NCI-H524 treated with DMSO at 0.1 percent for 48 hours (cell line): ENCODE results near the gene ACY1.

ENCODE experiments used
- DNase-seq: peaks from one replicate; lab custom pipeline; 2025; lab: John Stamatoyannopoulos, UW

ACY1 gene

DNA sequence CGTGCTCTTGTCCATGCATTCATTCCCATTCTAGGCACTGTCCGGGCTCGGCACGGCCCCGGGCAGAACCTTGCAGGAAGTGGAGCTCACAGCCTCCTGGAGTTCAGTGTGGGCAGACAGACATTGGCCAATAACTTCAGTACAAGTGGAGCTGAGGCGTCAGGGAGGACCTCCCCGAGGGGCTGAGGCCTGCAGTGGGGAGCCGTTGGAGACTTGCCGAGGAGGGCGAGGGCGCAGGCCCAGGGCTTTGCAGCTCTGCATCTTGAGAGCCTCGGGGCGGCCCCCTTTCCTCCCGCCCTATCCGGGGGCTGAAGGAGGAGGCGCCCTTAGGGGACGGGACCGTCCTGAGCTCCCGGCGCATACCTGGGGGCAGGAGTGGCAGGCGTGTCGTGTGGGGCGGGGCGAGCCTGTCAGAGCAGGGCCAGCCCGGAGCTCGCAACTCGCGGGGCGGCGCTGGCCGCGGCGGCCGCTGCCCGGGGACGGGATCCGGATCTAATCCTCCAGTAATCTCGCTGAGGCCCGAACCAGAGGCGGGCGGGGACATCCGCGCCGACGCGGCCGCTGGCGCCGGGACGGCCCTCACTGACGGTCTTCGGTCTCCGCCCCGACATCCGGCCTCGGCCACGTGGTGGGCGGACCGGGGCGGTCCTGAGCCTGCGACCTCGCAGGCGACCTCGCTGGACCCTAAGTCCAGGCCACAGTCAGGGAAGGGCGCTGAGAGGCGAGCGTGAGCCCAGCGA lies at the start of gene ACY1:
Gene ACY1, plus strand, starts transcription at position 698 of the 740 bp plus-strand sequence. CDS start 530 bp downstream, outside the sequence.
- no peak for DNase-seq

DNA sequence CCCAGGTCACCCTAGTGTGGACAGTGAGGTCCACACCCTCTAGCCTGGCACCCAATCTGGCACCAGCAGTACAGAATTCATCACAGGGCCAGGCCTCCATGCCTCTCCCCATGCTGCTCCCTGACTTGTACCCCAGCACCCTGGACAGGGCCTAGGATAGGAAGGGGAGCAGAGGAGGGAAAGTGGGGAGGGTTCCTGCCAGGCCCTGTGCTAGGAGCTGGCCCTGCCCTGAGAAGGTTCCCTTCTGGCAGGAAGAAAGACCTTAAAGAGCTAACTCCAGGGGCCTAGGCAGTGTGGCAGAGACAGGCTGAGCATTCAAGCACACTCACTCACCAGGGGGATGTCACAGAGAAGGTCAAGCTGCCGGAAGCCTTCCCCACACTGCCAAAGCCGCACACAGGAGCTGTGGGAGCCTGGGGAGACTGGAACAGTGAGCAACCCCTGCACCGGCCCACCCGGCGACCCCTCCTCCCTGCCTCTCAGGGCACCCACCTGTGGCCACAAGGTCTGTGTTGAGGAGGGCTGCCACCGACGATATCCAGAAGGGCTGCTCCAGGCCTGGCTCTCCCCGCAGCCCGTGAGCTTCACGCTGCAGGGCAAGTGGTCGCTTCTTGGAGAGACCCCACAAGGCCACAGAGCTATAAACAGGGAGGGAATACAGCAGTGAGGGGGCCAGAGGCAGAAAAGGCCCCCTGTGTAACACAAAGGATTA lies 49.0 kb upstream of the ACY1 start:
- DNase-seq: no peak

DNA sequence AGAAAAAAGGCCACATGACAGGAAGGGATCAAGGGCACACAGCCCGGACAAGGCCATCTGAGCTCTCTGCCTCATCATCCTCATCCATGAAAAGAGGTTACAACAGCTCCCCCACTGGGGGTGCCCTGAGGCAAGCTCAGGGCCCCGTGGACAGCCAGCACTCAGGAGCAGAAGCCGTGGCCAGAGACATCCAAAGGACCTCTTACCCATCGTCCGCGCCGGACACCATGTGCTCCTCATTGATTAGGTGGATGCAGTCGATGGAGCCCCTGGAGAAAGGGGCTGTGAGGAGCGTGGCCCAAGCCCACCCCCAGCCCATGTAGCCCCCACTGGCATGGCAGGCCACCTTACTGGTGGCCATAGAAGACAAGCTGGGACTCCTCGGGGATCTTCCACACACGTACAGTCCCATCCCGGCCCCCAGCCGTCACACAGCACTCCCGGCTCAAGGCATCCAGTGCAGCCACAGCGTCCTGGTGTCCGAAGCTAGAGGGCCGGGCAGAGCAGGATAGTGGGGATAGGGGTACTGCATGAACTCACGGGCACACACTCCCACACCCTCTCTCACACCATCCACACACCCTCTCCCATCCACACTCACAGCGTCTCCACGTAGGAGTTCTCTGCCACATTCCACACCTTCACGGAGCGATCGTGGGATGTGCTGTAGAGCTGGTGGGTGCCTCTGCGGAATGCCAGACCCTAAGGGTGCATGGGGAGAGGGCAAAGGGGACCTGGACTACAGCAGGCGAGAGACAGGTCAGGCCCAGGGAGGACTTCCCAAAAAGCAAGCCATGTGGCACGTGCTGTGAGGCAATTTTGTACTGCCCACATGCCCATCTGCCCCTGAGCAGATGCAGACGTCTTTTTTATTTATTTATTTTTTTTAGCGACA lies 48.1 kb upstream of the ACY1 start:
- no peak for DNase-seq

DNA sequence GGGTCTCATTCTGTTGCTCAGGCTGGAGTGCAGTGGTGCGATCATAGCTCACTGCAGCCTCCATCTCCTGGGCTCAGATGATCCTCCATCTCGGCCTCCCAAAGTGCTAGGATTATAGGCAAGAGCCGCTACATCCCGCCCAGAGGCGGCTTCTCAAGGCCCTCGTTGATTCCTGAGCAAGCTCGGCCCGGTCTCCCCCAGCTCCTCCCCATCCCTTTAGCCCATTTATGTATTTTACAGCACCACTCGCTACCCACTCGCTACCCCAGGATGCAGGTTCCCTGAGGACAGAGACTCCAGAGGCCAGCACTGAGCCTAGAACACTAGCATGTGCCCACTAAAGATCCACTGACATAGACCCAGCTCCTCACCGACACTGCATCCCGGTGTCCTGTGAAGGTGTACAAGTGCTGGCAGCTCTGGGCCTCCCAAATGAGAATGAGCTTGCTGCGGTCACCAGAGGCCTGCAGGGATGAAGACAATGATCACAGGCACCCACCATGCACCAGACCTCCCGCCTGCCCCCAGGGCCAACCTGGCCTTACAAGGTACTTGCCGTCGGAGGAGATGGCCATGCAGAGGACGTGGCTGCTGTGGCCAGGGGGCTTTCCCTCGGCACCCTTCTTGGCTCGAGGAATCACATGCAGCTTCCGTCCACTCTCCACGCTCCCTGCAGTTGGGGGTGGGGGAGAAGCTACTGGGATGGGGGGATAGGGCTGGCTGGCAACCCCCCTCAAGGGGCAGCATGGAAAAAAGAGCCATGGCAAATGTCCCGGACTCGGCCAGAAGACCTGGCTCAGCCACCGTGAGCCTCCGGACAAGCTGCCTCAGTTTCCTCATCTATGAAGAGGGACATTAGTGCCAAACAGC lies 47.2 kb upstream of the ACY1 start:
- DNase-seq: no peak

DNA sequence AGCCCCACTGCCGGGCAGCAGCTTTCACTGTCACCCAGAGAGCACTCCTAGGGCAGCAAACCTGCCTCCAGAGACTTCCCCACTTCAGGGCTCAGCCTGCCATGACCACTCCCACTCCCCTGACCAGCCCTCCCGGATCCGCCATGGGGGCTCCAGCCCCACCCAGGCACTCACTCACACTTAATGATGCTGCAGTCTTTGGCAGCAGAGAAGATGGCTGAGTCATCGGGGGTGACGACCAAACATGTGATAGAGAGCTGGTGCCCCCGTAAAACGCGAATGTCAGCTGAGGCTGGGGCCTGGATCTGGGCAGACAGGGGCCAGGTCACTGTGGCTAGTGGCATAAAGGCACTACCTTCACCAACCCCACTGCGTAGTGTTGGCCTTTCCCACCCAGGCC lies 46.3 kb upstream of the ACY1 start:
- DNase-seq: no peak

DNA sequence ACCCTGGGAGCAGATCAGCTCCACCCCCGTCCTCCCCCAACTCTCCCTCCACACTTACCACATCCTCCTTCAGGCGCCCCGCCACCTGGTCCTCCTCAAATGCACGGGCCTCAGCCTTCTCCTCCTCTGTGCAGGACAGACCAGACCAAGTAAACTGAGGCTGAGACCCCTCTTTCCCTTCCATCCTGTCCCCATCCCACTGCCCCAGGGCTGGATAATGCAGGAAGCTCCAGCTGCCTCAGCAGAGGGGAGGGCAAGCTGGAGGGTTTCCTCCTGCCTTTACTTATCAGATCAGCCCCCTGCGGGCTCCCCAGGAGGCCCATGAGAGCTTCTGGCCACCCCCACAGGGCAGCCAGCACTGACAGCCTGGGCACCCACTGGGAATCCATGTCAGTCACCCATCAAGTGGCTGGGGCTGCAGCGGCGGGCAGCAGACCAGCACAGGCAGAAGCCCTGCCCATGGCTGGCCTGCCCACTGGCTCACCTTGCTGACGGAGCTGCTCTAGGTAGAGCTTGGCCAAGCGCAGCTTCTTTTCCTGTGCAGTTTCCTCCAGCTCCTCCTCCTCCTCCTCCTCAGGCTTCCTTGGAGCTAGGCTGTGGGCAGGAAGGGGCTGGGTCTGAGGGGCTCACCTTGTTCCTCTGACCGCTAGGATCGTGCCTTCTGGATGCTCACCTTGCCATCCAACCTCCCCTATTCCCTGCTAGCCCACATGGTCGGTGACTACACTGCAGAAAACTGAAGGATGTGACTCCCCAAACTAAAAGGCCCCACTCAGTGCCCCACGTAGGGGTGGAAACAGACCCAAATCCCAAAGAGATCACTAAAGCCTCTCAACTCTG lies 45.5 kb upstream of the ACY1 start:
- no peak for DNase-seq

DNA sequence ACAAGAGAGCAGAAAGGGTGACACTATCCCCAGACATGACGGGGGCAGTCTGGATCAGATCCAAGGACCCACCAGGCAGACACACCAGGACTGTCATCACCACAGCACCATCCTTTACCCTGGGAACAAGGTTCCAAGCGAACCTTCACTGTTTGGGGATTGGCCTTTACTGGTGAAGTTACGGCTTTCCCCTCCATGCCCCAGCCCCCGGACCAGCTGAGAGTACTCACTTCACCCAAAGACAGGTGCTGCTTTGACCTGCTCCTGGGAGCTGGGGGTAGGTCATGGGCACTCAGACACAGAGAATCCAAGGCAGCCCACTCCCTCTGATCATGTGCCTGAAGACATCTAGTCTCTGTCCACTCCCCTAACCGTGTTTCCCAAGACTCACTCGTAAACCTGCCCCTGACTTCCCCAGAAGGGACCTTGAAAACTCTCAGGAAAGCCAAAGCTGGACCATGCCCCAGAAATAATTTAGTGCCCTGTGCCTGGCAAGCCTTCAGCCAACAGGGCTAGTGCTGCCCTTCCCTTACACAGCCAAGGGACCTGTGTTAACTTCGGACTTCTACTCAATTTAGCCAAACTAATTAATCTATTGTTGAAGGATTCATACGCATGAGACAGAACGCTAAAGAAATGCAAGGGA lies 44.4 kb upstream of the ACY1 start:
- DNase-seq: no peak

DNA sequence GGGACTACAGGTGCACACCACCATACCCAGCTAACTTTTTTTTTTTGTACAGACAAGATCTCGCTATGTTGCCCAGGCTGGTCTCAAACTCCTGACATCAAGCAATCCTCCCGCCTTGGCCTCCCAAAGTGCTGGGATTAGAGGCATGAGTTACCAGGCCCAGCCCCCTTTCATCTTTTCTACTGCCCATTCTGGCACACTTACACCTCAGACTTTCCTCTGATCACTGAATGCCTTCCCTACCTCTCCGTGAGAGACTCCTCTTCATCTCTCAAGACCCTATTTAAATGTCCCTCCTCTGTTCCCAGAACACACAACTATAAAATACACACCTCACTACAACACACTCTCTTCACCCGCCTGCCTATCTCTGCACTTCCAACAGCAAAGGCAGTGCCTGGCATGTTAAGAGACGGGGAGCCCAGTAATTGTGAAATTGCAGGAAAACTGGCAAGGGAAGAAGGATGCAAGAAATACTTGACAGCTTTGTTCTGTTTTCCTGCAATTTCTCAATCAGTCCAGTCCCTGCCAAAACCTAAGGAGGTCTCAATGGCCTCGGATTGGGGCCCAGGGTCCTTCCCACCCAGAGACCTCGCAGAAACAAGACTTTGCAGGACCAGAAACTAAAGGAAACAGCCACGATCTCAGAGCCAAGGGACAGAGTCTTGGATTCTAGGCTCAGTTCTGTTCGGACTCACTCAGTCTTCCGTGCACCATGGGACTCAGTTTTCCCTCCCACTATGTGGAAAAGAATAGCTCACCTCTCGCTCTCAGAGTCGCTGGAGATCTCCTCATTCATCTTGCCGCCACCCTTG lies 42.5 kb upstream of the ACY1 start:
- no peak for DNase-seq

DNA sequence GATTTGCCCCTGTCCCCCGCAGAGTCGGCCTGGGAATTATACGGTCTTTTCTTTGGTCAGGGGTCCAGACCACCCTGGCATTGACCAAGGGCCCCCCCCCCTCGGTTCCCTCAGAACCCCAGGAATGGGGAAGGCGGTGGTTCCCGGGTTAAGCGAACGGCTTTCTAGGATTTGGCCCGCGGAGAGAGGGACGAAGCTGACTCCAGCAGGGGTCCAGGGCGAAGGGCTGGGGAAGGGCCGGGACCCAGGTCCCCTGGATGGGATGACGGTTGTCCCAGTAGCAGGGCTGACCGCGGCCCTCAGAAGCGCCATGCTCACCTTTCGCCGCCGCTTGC lies 41.9 kb upstream of the ACY1 start:
- no peak for DNase-seq

DNA sequence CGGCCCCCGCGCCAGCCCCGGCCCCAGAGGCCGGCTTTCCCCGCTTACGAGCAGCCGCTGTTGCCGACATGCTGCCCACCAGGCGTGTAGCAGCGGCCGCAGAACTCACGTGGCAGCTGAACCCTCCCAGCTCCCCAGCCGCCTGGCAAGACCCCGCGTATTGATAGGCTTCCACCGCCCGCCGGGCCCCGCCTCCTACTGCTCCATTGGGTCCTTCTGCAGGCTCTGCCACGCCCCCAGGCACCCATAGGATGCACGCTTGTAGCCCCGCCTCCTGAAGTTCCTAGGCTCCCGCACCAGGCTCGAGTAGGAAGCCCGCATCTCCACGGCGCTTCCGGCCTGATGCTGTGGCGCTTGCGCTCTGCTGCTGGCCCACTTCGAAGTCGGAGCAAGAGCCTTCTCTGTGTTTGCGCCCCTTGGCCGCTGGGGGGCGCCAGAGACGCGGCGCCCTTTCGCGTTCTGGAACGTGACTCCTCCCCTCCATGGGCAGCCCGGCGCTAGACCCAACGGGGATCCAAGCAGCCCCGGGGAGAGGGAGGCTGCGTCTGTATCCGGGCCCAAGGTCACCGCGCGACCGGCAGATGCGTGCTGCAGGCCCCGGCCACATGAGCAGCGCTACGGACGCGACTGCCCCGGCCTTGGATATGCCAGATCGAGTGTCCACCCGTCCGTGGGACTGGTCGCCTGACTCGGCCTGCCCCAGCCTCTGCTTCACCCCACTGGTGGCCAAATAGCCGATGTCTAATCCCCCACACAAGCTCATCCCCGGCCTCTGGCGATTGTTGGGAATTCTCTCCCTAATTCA lies 41.3 kb upstream of the ACY1 start, which contains the start of the genes PARP3 and RRP9:
Gene PARP3, plus strand, starts transcription at position 566 of the 805 bp plus-strand sequence. CDS start 993 bp downstream, outside the sequence.
Gene RRP9, minus strand, starts transcription at position 107 of the 805 bp plus-strand sequence. Its CDS starts 37 bp downstream, at position 70.
- DNase-seq: peak; percentile 98

DNA sequence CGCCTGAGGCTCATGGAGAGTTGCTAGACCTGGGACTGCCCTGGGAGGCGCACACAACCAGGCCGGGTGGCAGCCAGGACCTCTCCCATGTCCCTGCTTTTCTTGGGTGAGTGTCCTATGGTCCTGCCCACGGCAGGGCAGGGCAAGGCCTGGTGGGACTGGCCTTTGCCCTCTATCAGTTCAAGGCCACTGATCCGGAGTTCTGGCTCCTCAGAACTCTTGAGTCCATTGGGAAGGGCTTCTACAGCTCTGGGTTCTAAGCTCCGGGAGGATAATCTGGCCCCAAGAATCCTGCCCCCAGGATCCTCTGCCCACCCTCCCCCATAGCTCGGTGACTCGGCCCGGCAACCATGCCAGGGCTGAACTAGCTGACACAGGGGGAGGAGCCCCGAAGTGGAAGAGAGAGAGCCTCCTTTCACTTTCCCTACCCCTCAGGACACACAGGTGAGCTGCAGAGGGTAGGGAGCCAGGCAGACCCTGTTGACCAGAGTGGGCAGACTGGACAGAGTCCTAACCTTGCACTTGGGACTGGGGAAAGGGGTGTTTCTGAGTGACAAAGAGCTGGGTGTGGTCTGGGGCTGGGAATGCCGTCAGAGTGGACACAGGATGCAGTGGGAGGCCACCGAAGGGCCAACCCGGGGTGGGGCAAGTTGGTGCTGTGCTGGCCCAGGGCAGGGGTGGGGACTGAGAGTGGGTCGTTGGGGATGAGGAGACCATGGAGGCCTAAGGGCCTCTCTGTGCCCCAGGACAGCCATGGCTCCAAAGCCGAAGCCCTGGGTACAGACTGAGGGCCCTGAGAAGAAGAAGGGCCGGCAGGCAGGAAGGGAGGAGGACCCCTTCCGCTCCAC lies 40.5 kb upstream of the ACY1 start:
- no peak for DNase-seq

DNA sequence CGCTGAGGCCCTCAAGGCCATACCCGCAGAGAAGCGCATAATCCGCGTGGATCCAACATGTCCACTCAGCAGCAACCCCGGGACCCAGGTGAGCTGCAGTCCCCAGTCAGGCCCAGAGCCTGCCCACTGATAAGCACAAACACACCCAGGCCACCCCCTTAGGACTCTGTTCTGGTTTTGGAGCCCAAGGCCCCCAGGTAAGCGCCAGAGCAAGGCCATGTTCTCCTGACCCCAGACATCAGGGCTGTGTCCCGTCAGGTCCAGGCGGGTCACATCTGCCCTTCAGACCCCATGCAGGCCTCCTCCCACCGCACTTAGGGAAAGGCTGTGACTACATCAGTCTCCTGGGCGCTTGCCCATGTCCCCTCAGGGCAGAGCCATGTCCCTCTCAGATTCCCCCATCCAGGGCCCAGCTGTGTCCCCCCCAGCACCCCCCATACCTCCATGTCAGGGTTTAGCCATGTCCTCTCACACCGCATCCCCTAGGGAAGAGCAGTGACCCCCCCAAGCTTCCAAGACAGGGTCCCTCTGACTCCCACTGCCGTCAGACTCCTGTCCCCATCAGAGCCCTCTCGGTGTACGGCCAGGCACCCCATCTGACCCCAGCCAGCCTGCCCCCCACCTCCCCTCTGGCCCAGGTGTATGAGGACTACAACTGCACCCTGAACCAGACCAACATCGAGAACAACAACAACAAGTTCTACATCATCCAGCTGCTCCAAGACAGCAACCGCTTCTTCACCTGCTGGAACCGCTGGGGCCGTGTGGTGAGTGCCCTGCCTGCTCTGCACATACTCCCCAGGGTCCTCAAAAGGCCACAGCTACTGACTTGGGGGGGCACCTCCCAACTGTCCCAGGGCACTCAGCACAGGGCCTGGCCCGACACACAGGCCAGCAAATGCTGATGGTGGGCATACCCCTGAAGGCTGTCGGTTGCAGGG lies 39.6 kb upstream of the ACY1 start:
- no peak for DNase-seq

DNA sequence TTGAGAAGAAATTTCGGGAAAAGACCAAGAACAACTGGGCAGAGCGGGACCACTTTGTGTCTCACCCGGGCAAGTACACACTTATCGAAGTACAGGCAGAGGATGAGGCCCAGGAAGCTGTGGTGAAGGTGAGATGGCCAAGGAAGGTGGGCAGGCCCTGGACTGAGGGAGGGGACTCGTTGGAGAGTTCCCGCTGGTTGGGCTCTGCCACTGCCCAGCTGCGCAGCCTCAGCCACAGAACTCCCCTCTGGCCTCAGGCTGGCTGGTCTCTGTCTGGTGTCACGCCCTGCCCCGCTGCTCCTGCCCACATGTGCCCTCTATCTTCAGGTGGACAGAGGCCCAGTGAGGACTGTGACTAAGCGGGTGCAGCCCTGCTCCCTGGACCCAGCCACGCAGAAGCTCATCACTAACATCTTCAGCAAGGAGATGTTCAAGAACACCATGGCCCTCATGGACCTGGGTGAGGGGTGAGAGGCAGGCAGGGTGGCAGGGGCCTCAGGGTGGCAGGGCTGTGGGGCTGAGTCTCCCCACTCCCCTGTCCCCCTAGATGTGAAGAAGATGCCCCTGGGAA lies 38.8 kb upstream of the ACY1 start:
- DNase-seq: no peak

DNA sequence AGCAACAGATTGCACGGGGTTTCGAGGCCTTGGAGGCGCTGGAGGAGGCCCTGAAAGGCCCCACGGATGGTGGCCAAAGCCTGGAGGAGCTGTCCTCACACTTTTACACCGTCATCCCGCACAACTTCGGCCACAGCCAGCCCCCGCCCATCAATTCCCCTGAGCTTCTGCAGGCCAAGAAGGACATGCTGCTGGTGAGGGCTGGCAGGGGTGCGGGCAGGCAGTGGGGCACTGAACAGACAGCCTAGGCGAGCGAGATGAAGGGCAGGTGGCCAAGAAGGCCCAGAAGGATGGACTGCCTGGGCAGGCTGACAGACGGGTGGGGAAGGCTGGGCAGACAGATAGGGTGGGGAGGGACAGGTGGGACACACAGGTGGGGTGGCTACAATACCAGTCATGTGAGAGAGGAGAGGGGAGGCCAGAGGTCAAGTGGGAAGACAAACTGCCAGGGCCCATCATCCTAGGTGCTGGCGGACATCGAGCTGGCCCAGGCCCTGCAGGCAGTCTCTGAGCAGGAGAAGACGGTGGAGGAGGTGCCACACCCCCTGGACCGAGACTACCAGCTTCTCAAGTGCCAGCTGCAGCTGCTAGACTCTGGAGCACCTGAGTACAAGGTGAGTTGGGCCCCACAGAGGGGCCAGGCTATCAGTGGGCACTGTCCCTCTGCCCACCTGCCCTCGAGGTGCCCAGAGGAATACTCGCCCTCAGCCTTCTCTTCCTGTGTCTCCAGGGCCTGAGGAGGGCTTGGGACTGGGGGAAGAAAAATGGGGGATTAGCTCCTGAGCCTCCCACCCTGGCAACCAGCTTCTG lies 38.1 kb upstream of the ACY1 start:
- no peak for DNase-seq
